ENCODE data around the gene CCR6.
"Not testable (repeated sequence)": the region's sequence is repeated elsewhere in the genome, so short reads cannot be mapped to it uniquely, and the experiment has no call there.

The CCR6 gene

DNA sequence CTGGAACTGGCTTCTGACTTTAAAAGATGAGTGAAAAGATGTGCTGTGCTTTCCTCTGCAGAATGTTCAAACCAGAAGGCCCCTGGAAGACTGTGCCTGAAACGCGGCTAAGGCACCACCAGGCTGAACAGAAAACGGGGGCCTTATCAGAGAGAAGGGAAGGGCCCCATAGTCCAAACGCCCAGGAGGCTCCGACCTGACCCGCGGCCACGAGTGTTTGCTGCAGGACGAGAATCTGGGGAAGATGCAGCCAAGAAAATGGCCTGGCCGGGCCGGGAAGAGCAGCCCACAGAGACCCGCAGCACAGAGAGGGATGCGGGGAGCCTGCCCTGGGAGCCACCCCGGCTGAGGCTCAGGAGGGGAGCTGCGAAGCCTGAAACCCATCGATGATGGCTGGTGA is 45.4 kb downstream of the CCR6 start:
- in situ Hi-C loops (cut with HindIII; ENCODE audit: low sequenced_read_pairs), result not testable (repeated sequence)

- in situ Hi-C loops (cut with HindIII; ENCODE audit: low sequenced_read_pairs), result not testable (repeated sequence)
Observed at GRCh38 chr6:167169867-167170266, 47.0 kb downstream of the CCR6 start.

DNA sequence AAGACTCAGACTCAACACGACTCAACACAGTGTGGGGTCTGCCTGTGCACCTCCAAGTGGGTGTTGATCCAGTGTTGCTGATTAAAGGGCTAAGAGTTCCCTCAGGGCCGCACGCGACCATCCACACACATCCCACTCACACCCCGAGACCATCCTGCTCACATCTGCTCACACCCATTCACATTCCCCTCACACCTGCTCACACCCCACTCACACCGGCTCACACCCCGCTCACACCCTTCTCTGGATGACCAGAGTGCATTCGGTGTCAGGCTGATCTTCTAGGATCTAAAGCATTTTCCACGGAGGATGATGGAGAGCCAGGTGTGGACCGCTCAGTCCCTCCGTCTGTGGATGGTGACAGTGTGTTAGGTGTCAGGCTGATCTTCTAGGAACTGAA is 48.4 kb downstream of the CCR6 start:
- in situ Hi-C loops (cut with HindIII; ENCODE audit: low sequenced_read_pairs), result not testable (repeated sequence)

GRCh38 chr6:167172011-167172410 is 49.1 kb downstream of the CCR6 start:
- in situ Hi-C loops (cut with HindIII; ENCODE audit: low sequenced_read_pairs), result not testable (repeated sequence)

DNA sequence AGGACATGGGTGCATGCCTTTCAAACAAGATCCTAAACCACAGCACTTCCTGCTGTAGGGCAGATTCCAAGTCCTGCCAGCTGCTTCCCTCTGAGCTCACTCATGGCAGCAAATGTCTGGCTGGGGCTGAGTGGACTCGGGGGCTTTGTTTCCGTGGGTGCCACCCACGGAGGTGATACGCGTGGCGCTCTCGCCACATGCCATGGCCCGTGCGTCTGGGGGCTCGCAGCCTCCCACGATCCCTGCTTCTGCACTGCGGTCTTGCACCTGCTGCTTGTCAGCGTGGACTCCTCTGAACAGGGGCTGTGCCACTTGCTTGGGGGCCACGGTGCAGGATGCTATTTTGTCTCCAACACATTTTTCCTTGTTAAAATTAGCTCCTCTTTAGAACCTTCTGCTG is 54.4 kb downstream of the CCR6 start:
- in situ Hi-C loops (cut with HindIII; ENCODE audit: low sequenced_read_pairs), result not testable (repeated sequence)

- in situ Hi-C loops (cut with HindIII; ENCODE audit: low sequenced_read_pairs), result not testable (repeated sequence)
Observed at GRCh38 chr6:167178896-167179655, 56.2 kb downstream of the CCR6 start.

DNA sequence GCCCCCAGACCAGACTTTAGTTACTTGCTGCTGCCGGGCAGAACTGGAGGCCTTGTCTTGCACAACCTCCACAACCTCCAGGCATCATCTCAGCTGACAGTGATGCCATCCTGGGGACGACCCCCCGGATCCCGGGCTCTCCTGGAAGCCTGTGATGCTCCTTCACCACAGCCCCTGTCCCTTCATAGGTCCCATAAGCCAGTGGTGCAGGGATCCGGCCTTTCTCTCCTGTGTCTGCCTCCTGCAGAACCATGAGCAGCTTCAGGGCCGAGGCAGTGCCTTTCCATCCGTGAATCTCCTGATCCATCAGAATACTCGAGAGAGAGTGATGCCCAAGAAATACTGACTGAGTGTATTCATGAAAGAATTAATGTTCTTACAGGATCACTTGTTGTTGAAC is 57.2 kb downstream of the CCR6 start:
- in situ Hi-C loops (cut with HindIII; ENCODE audit: low sequenced_read_pairs), result not testable (repeated sequence)

DNA sequence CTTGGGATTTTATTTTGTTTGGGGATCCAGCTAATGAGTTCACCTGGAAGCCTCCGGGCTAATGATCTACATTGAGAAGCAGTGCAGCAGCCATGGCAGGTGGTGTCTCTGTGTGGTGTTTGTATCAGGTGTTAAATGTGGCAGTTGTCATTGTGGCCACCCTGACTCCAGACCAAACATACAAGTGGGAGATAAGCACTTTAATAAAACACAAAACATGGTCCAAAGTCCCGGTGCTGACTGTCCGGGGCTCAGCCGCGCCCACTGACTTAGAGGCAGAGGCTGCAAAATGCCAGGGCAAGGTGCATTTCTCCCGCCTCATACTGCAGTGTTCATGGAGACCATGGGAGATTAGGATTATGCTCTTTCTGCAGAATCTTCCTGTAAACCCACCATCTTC is 58.5 kb downstream of the CCR6 start:
- in situ Hi-C loops (cut with HindIII; ENCODE audit: low sequenced_read_pairs), result not testable (repeated sequence)

GRCh38 chr6:167182913-167183314 is 60.0 kb downstream of the CCR6 start:
- in situ Hi-C loops (cut with HindIII; ENCODE audit: low sequenced_read_pairs), result not testable (repeated sequence)

- in situ Hi-C loops (cut with HindIII; ENCODE audit: low sequenced_read_pairs), result not testable (repeated sequence)
Observed at GRCh38 chr6:167185101-167185500, 62.2 kb downstream of the CCR6 start.

DNA sequence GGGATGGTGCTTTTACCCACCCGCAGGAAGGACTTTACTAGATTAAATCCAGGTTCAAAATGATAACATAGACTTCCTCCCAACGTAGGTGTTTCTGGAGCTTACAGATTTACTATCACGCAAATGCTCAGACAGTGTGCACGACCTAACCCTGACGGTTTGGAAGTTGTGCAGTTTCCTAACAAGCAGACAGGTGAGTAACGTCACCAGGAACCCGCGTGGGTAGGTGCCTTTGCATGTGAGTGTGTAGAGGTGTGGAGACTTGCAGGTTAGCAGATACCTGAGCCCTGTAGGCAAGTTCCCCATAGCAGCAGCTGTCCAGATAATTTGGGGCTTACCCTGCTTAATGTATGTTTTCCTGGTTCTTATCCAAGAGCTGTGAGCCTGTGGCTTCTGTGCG is 64.4 kb downstream of the CCR6 start:
- in situ Hi-C loops (cut with HindIII; ENCODE audit: low sequenced_read_pairs), result not testable (repeated sequence)

Measured in DLD1 (cell line).